NCI-H1105 treated with DMSO at 0.1 percent for 48 hours (cell line): ENCODE results near the gene NFX1.
"Not testable (repeated sequence)": the region's sequence is repeated elsewhere in the genome, so short reads cannot be mapped to it uniquely, and the experiment has no call there.

Experiments used
- DNase-seq: peaks from one replicate; lab custom pipeline; 2025; lab: John Stamatoyannopoulos, UW

Gene NFX1

DNA sequence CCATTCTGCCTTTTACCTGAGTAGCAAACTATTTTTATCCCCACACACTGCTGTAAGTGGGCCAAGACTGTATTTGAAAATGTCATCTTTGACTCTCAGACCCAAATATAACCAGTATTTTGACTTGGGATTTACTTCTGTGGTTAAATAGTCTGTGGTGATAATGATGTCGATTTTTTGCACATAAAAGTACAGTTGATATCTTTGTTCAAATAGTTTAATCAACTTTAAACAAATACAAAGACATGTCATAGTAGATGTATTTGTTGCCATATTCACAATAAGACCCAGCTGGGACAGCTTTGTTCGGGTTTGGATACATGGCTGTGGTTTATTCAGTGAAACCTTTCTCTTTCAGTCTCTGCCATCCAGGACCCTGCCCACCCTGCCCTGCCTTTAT lies 20.4 kb downstream of the NFX1 start:
- no peak for DNase-seq

DNA sequence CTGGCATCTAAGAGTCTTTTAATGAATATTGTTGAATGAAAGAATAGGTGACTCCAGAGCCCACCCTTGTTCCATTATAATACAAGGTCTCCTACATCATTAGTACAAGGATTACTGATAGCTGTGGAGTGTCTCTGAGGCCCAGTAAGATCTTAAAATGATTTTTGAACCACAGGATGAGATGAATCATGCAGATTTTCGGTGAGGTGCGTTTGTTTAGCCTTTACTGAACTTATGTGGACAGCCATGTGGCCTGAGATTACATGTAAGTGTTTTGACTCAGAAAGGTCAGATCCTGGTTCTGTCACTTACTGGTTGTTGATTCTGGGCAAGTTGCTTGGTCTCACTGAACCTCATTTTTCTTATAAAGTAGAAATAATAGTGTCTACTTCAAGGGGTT lies 21.6 kb downstream of the NFX1 start:
- no peak for DNase-seq

DNA sequence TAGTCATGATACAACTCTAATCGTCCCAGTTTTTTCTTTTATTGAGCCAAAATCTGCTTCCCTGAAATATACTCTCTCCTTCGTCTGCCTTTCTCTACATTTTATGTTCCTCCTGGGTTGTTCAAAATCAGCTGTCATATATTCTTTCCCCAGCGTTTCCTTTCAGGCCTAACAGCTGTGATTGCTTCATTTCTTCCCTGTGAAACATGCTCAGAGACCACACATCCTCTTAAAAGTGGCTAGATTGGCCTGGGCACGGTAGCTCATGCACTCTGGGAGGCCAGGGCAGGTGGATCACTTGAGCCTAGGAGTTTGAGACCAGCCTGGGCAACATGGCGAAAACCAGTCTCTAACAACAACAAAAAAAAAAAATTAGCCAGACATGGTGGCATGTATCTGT lies 25.1 kb downstream of the NFX1 start:
- DNase-seq, result no peak

DNA sequence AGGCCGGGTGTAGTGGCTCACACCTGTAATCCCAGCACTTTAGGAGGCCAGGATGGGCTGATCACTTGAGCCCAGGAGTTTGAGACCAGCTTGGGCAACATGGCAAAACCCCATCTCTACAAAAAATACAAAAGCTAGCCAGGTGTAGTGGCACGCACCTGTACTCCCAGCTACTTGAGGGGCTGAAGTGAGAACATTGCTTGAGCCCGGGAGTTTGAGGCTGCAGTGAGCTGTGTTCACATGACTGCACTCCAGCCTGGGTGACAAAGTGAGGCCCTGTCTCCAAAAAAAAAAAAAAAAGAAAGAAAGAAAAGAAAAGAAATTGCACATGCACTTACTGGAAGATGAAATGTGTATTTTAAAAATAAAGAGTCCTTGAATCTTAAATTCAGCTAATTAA lies 26.8 kb downstream of the NFX1 start:
- DNase-seq, result not testable (repeated sequence)

DNA sequence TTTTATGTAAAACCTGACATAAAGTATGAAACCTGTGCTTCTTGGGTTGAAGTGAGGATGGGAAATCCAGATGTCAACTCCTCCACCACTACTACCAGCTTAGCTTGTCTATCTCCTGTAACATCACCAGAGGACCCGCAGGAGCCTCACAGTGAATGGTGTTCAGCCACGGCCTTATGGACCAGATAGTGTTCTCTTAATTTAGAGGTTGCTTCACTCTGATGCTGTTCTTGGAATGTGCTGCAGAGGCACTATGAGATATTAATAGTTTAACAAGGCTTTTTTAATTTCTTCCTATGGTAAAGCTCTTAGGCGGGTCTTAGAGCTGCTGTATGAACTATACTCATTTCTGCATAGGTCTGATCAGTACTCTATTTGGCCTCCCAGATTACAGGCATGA lies 27.9 kb downstream of the NFX1 start:
- DNase-seq, result no peak

DNA sequence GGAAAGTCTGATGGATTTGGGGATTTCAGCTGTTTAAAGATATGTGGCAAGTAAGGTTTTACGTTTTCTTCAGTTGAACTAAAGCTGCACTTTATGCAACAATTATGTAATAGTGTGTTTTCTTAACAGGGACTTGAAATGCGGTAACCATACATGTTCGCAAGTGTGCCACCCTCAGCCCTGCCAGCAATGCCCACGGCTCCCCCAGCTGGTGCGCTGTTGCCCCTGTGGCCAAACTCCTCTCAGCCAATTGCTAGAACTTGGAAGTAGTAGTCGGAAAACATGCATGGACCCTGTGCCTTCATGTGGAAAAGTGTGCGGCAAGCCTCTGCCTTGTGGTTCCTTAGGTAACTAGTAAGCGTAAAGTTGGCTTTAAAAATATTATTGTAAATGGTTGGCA lies 28.5 kb downstream of the NFX1 start:
- DNase-seq, result no peak

DNA sequence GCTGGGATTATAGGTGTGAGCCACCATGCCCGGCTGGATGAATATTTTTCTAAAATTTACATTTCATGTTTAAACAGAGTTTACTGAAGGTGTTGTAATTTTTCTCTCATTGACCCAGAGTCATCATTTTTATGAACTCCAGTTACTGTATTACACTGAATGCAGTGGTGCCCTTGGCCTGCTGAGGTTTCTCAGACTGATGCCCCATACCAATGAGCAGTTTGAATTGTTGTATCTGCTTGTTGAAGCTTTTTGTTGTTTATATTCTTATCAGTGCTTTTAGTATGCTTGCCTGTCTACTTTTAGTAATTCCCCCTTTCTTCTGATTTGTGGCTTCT lies 29.9 kb downstream of the NFX1 start:
- no peak for DNase-seq

DNA sequence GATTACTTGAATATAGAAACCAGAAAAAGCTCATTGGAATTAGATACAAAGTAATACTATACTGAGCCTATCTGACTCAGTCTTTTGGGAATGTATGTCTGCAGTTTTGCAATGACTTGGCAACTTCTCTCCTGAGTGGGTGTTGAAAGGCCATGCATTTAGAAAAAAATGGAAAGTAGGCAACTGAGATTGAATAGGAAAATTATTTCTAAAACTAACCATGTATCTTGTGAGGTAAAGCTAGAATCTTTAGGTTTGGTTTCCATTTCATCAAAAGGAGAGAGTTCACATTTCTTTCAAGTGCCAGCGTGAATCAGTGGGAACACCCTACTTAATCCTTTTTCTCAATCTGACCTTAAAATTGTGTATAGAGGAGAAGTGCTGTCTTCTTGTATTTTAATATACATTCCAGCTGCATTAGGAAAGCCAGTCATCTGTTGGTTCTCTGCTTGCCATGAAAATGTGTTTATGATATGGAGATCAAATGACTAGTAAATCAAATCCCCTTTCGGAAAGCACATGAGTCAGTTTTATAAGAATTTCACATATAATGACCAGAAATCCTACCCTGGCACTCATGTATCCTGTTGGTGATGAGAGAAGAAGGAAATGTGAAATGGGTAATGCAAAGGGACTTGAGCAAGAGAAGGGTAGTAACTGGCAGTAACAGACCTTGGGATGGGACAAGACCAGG lies 30.4 kb downstream of the NFX1 start:
- no peak for DNase-seq

DNA sequence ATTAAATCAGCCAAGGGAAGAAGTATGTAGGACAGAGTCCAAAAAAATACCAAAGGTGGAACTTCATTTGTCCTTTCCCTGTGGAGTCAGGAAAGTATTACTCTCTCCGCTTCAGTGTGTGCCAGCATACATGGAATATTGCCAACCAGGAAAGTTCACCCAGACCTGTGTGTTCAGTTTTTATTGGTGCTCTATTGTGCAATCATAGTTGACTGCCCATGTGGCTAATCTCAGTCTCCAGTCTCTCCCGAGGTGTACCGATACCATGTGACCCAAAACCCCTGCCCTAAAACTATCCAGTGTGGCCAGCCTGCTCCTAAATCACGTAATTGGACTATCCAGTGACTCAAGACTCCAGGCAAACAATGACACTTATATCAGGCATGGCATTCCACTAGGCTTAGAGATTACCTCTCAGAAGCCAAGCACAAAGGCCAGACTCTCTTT lies 38.8 kb downstream of the NFX1 start:
- DNase-seq, result no peak

DNA sequence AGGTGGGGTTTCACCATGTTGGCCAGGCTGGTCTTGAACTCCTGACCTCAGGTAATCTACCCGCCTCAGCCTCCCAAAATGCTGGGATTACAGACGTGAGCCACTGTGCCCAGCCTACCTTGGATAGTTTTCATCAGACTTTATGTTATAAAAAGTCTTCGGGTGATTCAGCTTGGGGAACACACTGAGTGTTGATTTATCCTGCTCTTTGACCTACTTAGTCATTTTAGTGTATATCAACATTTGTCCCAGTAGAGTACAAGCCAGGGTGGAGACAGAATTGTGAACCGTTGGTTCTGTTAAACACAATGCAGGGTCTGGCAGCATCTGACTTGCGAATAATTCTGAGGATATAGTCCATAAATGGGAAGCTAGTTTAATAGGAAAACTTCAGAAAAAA lies 39.7 kb downstream of the NFX1 start:
- no peak for DNase-seq

DNA sequence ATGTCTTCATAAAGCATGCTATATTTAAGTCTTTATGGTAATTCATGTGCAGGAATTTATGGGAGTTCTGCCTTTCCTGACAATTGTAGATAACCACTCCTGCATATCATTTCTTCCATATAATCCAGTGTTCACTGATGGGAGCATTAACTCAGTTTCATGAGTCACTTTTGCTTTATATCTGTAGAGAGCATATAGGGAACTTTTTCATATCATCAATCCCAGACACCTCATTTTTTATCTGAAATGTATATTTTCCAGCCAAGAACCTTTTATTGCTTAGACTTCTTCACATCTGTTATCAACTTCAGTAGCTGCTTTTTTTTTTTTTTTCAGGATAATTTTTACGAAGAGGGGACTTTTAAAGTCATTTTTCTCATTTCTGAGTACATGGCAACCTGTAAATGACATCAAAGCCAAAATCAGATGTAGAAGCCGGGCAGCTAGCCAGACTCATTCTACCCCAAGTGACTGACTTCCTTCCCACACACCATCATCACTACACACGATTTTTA lies 41.1 kb downstream of the NFX1 start:
- DNase-seq, result no peak

DNA sequence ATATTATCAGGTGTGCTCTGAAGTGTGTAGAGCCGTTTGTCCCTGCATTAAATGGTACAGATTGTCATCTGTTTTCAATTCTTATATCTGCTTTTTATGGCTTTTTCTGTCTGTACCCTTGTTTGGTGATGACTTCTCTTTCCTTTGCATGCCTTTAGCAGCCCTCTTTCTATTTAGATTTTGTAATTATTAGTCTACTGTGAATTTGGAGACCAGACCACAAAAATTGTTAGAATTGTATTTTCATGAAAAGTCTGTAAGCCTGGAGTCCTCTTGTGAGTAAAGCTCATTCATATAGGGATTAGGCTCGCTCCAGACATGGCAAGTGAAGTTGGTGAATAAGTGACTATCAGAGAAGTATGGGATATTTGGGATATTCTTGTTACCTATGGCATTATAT lies 41.7 kb downstream of the NFX1 start:
- no peak for DNase-seq

DNA sequence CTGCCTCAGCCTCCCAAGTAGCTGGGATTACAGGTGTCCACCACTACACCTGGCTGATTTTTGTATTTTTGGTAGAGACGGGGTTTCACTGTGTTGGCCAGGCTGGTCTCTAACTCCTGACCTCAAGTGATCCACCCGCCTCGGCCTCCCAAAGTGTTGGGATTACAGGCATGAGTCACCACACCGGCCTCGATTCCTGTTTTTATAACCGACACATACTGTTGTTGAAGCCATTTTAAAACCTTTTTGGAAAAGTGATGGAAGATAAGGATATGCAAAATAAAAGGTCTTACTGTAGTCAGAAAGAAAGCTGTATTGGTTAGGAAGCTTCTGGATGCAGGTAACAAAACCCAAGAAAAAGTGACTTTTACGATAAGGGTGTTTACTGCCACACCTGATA lies 42.6 kb downstream of the NFX1 start:
- DNase-seq, result not testable (repeated sequence)

DNA sequence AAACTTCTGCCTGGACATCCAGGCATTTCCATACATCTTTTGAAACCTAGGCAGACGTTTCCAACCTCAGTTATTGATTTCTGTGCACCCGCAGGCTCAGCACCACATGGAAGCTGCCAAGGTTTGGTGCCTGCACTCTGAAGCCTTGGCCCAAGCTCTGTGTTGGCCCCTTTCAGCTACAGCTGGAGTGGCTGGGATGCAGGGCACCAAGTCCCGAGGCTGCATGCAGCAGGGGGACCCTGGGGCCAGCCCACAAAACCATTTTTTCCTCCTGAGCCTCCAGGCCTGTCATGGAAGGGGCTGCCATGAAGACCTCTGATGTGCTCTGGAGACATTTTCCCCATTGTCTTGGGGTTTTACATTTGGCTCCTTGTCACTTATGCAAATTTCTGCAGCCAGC lies 49.9 kb downstream of the NFX1 start:
- DNase-seq, result no peak

DNA sequence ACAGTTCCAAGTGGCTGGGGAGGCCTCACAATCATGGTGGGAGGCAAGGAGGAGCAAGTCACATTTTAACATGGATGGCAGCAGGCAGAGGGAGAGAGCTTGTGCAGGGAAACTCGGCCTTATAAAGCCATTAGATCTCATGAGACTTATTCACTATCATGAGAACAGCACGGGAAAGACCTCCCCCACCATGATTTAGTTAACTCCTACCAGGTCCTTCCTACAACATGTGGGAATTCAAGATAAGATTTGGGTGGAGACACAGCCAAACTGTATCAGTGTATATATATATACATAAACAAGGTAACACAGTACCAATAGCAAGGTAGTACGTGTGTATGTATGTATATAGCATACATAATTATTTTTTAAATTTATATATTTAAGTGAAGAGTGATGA lies 50.9 kb downstream of the NFX1 start:
- no peak for DNase-seq

DNA sequence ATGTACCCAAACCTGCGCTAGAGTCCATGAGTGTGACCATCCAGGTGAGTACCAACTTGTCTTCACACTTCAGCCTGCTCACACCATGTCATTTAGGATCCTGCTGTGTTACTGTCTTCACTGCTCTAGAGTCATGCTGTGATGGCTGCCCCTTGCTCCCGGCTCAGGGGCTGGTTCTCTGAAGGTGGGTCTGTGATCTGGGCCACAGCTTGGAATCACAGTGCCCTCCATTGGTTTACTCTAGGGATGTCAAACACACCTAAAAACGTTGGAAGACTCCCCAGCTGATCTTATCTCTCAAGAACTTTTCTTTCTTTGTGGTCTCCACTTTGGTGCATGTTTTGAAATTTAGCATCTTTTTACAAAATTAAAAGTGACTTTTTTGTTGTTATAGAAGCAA lies 53.8 kb downstream of the NFX1 start:
- no peak for DNase-seq

DNA sequence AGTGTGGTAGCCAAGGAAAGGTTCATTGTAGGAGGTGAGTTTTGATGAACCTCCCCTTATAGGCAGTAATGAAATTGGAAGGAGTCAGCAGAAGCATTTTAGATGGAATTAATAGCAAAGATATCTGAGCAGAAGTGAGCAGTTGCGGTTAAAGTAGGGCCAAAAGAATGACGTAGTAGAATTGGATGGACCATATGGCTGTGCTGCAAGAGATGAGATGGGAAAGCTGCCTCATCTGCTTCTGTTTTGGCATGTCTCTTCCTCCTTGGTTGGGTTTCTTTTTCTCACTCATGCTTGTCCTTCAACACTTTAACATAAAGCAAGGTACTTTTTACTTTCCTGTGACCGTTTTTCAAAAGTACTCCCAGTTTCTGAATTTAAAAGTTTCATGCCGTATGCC lies 56.2 kb downstream of the NFX1 start:
- no peak for DNase-seq

DNA sequence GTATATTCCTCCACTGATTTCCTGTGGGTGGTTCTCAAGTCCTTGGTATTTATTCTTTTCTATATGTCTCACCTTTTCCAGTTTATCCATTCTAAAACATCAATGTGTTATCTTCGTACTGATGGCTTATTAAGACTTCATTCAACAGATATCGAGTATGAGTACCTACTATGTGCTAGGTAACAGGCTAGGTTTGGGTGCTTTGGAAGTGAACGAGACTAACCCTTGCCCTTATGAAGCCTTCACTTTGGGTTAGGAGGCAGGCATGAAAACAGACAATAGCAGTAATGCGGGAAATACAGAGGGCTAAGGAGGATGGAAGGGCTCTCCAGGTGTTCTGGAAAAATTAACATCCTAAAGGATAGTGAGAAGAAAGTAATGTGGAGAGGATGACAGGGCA lies 58.7 kb downstream of the NFX1 start:
- no peak for DNase-seq

DNA sequence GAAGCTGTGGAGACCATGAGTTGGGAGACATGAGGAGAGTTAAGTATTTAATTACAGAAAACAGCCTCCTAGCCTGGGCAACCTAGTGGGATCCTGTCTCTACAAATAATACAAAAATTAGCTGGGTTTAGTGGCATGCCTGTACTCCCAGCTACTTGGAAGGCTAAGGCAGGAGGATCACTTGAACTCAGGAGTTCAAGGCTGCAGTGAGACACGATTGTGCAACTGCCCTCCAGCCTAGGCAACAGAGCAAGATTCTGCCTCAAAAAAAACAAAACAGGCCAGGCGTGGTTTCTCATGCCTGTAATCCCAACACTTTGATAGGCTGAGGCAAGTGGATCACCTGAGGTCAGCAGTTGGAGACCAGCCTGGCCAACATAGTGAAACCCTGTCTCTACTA lies 59.4 kb downstream of the NFX1 start:
- no peak for DNase-seq

DNA sequence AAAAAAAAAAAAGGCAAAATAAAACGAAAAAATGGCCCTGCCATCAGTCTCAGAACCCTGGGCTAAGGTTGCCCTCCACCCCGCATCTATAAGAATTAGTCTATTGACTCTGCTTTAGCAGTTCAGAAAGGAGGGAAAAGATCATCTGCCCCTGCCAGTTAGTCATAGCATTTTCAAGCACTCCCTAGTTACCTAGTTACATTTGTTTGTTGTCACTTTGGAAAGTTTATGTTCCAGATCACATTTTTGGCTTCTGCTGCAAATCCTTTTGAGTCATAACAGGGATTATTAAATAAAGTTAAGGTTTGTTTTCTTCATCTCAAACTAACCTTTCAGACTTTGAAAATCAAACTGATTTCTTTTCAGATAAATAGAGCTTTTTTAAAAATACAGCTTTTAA lies 60.0 kb downstream of the NFX1 start:
- no peak for DNase-seq

DNA sequence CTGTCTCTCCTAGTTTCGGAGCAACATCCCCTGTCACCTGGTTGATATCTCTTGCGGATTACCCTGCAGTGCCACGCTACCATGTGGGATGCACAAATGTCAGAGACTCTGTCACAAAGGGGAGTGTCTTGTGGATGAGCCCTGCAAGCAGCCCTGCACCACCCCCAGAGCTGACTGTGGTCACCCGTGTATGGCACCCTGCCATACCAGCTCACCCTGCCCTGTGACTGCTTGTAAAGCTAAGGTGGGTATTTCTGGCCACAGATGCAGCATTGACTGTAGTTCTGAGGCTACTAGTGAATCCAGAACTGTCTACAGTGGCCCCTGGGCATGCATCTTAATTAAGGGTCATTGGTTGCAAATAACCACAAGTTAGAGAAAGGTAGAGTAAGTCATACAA lies 61.2 kb downstream of the NFX1 start:
- DNase-seq, result no peak

DNA sequence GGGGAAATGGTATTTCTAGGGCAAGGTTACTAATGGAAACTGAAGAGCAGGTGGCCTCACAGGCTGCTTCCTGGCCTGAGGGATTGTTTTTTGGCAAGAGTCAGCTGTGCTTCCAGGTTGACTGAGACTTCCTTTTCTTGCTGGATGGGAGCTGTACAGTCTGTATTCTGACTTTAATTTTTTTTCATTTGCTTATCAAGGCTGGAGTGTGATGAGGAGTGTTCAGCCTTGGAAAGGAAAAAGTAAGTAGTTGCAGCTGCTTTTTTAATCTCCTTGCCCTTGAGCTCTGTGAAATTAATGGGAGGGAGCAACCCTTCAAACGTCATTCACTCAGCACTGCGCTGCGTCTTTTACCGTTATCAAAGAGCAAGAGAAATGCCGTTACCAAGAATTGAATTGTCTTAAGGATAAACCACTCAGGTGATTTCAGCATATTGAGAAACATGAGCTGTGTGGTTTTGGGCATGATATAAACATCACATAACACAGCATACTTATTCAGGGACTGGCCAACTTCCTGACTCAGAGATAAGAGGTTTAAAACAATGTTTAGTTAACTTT lies 64.4 kb downstream of the NFX1 start:
- DNase-seq, result no peak

DNA sequence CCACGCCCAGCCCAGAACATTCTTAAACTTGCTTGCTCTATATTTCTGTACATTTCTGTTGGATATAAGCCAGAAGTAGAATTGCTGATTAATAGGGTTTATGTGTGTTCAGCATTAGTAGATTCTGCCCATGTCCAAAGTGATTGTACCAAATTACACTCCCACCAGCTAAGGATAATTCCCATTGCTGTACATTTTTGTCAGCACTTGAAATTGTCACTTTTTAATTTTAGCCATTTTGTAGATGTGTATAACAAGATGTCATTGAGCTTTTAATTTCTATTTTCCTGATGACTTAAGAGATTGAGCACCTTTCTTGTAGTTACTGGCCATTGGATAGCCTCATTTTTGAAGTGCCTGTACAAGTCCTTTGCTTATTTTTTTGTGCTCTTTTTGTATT lies 65.6 kb downstream of the NFX1 start:
- no peak for DNase-seq

DNA sequence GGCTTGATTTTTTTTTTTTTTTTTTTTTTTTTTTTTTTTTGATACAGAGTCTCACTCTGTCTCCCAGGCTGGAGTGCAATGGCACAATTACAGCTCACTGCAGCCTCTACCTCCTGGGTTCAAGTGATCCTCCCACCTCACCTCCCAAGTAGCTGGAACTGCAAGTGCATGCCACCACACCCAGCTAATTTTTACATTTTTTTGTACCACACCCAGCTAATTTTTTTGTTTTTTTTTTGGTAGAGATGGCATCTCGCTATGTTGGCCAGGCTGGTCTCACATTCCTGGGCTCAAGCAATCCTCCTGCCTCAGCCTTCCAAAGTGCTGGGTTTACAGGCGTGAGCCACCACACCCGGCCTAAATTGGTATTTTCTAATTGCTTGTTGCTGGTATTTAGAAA lies 68.3 kb downstream of the NFX1 start:
- not testable (repeated sequence) for DNase-seq
